GM21360 (cell line): ENCODE measurements around the gene PRPH.
A peak's percentile ranks its signal among the peaks of the same experiment; 100 is the strongest.

Experiments
- ATAC-seq: cut with Tn5 transposase; IDR thresholded peaks from one replicate; pipeline ENCODE4 v1.9.1; 2021; ENCODE audit warnings: mild to moderate bottlenecking, moderate library complexity; ENCODE audit not compliant: unreplicated experiment

PRPH gene

DNA sequence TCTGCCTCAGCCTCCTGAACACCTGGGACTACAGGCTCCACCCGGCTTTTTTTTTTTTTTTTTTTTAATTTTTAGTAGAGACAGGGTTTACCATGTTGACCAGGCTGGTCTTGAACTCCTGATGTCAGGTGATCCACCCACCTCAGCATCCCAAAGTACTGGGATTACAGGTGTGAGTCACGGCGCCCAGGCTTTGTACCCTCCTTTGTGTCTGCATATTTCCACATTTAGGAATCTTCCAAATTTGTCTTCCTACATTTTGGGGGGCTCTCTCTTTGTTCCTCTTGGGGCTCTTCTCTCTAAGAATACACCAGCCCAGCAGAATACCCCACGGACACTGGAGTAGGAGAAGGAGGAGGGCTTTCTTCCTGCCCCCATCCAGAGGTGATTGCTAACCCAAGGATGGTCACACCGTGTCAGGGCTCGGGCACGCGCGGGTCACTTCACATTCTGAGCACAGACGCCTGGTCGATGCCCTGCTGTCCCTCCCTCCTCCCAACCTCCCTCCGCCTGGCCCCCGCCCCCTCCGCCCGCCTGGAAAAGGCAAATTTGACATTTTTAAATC lies 49.6 kb downstream of the PRPH start:
- no peak for ATAC-seq

DNA sequence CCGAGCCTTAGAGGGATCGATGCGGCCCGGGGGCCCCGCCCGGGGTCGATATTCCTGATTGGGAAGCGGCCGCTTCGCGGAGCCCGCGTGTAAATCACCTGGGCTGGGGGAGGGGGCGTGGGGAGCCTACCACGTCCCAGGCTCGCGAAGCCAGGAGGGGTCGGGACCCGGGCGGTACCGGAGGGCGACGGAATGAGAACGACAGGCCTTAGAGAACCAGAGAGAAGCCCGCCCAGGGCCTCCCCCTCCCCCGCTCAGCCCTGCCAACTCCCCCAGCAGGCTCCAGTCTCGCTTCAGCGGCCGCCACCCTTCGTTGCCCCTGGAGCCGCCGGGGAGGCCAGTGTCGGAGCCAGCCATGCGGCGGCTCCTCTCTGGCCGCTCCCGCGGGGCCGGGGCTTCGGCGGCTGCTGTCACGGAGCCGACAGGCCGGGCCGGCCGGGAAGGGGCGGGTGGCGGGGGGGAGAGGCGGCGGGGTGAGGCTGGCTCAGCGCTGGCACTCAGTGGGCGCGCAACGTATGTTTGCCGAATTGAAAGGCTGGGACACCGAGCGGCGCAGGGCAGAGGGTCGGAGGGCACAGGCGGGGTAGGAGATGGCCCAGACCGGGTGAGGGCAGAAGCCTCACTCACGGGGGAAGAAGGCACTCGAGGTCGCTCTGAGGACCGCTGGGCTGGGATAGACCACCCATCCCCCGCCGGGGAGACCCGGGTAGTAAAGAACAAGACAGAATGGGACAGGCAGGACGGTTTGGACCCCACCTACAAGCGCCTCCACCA lies 50.3 kb downstream of the PRPH start:
- no peak for ATAC-seq

DNA sequence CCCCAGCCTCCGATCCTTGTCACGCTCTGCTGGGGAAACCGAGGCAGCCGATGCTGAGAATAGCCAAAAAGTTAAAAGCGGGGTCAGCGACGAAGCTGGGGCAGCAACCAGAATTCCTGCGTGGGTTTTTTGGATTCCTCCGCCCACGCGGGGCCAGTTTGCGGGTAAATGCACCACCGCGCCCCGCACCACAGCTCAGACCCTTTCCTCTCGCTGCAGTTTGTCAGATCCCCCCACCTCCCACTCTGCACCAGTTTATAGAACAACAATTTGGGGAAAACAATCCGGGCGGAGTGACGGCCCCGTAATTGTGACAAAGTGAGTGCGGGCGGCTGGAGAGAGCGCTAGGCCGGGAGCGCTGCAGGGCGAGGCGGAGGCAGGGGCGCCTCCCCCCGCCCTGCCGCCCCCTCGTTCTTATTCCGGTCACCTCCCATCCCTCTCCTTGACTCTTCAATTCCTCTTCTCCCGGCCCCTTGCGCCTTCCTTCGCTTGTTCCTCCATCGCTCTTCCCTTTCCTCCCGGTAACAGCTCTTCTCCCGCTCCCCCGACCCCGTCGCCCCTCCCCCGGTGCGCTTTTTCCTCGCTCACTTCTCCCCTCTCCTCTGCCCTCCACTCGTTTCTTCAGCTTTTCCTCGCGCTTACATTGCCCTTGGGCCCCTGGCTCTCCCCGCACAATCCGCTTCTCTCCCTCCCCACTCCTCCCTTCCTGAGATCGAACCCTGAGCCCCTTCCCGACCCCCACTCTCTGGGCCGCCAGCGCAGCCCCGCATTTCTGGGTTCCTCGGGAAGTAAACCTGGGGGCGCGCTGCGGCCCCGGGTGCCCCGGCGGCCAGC lies 51.1 kb downstream of the PRPH start:
- ATAC-seq, result no peak

DNA sequence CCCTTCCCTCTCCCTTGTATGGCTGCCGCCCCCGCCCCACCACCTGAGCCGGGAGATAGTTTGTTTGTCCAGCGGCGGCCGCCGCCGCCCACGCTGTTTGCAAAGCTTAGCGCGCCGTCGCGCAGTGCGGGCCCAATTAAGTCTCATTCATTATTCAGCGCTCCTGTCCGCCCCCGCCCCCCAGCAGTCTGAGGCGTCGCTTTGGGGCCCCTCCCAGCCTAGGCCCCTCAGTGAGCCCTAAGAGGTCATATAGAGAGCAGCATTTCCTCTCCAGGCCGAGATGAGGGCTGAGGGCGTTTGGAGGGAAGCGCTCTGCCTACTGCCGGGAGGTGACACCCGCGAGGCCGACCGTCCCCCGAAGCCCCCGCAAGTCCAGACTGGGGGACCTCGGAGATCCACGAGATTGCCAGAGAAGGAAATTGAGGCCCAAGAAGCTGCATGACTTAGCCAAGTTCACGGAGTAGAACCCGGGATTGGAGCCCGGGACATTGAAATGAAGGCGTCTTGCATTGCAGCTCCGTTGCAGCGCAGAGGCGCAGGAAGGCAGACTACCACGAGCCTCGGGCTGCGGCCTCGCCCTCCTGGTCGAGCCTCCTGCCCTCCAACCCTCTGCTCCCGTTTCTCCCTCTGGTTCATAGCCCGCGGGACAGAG lies 51.8 kb downstream of the PRPH start, which contains the start of gene DNAJC22:
Gene DNAJC22, plus strand, starts transcription at position 230 of the 652 bp plus-strand sequence. CDS start 1,985 bp downstream, outside the sequence.
- no peak for ATAC-seq

DNA sequence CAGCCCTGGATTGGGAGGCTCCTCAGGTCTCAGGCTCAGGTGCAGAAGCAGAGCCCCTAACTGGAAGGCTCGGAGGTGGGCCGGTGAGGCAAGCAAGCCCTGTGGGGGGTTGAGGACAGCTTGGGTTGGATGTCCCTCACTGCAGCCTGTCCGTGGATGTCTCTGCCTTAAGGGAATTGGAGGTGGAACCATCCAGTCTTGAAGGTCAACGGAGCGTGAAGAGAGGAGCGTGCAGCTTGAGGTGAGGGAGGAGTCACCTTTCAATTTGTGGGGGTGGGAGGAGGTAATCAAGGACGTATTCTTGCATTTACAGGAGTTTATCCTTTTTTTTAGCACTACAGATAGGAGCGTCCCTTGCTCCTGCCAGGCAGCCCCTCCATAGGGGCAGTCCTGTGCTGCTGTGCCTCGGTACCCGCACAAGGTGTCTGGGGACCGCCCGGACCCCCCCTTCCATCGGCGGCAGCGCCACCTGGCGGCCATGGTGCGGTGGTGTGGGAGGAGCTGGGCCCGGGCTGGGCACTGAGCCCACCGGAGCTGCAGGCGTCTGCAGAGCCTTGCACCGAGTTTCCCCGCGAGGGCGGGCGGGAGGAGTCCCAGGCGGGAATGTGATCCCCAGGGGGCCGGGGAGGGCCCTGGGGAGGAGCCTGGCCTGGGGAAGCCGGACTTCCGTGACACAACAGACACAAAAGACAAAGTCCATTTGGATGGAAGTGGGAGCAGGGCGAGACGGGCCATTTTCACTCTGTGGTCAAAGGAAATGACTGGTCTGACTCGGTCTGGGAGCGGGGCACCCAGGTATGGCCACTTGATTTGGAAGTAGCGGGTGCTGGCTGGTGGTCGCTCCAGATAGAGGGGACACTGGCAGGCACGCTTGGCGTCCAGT lies 52.6 kb downstream of the PRPH start:
- peak; percentile 50 for ATAC-seq
